ENCODE results near the gene CRTC3.
"Not testable (repeated sequence)": the region's sequence is repeated elsewhere in the genome, so short reads cannot be mapped to it uniquely, and the experiment has no call there.

CRTC3 gene

GRCh38 chr15:90624278-90624981 is 94.7 kb downstream of the CRTC3 start:
- DNase-seq (ENCODE audit: low spot score): no peak

GRCh38 chr15:90625037-90625436 is 95.3 kb downstream of the CRTC3 start:
- no peak for DNase-seq (ENCODE audit: low spot score)

DNA sequence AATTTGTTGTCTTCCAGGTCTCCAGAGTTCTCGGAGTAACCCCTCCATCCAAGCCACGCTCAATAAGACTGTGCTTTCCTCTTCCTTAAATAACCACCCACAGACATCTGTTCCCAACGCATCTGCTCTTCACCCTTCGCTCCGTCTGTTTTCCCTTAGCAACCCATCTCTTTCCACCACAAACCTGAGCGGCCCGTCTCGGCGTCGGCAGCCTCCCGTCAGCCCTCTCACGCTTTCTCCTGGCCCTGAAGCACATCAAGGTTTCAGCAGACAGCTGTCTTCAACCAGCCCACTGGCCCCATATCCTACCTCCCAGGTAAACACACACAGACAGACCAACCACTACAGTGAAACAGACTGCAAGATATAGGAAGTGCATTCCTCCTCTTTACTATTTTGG is 99.5 kb downstream of the CRTC3 start:
- DNase-seq (ENCODE audit: low spot score): no peak

GRCh38 chr15:90633360-90633759 is 103.6 kb downstream of the CRTC3 start:
- DNase-seq (ENCODE audit: low spot score): no peak

DNA sequence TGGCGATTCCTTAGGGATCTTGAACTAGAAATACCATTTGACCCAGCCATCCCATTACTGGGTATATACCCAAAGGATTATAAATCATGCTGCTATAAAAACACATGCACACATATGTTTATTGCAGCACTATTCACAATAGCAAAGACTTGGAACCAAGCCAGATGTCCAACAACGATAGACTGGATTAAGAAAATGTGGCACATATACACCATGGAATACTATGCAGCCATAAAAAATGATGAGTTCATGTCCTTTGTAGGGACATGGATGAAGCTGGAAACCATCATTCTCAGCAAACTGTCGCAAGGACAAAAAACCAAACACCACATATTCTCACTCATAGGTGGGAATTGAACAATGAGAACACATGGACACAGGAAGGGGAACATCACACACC is 107.3 kb downstream of the CRTC3 start:
- DNase-seq (ENCODE audit: low spot score): not testable (repeated sequence)

DNA sequence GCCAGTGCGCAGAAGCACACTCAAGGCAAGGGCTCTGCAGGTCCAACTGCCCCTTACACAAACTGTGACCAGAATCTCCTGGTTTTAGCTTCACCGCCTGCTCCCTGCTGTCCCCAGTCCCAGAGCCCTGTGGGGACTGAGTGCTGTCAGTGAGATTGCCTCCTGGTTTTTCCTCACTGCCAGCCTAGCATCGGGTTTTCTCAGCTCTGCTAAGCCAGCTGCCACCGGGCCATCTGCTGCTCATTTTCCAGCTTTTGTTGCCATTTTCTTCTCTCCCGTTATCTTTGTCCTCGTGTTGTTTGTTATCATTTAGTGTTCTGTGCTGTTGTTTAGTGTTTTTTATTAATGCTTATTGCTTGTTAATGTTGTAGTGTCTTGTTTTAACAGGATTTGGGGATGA is 108.0 kb downstream of the CRTC3 start:
- peak; percentile 92 for DNase-seq (ENCODE audit: low spot score)

GRCh38 chr15:90638201-90638691 is 108.5 kb downstream of the CRTC3 start:
- peak; percentile 75 for DNase-seq (ENCODE audit: low spot score)

- no peak for DNase-seq (ENCODE audit: low spot score)
Measured at GRCh38 chr15:90638963-90639362, 109.2 kb downstream of the CRTC3 start.

DNA sequence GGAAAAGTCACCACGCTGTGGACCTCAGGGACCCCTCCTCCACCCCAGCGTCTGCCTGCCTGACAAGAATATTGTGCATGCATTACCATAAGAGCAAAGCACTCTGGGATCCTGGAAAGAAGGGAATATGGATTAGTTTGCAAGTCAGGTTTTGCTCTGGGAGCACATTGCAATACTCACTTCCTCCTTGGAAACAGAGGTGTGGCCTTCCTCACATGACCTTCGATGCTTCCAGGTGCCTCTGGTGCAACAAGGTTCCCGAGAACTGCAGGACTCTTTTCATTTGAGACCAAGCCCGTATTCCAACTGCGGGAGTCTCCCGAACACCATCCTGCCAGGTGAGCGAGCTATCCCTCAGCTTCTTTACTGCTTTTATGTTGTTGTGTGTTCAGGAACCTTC is 111.1 kb downstream of the CRTC3 start:
- DNase-seq (ENCODE audit: low spot score): no peak

GRCh38 chr15:90641581-90642463 is 112.1 kb downstream of the CRTC3 start:
- DNase-seq (ENCODE audit: low spot score): peak; percentile 47

- no peak for DNase-seq (ENCODE audit: low spot score)
Measured at GRCh38 chr15:90642464-90643300, 113.0 kb downstream of the CRTC3 start.

DNA sequence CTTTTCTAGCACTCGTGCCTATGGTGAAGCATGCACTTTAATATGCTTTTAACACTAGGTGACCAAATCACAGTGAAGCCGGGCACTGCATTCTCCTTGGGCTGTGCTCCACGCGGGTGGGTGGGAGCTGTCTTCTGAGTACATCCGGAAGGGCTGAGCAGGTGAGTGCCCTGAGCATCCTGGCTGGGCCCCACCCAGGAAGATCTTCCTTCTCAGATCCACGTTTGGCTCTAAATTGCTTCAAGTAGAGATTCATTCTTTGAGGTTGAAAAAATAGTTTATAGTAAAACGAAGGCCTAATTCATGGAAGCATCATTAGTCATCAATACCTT is 113.5 kb downstream of the CRTC3 start:
- no peak for DNase-seq (ENCODE audit: low spot score)

DNA sequence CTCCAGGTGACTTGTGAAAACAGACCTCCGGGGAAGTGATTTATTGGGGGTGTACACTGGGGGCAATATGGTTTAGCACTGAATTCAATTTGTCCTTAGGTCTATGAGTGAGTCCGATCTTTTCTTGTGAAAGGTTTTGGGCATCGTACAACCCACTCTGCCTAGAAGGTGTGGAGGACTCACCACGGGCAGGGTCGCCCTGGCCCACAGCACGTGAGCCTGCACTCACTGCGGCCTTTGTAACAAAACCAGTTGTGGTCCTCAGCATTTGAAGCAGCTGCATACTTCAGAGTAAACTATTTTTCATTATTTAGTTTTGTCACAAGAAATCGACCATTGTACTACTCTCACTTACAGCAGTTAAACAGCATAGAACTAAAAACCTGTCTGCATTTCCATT is 114.8 kb downstream of the CRTC3 start:
- no peak for DNase-seq (ENCODE audit: low spot score)

- peak; percentile 84 for DNase-seq (ENCODE audit: low spot score)
Measured at GRCh38 chr15:90644952-90645725, 115.4 kb downstream of the CRTC3 start.

- peak; percentile 63 for DNase-seq (ENCODE audit: low spot score)
Measured at GRCh38 chr15:90645873-90646575, 116.3 kb downstream of the CRTC3 start.

DNA sequence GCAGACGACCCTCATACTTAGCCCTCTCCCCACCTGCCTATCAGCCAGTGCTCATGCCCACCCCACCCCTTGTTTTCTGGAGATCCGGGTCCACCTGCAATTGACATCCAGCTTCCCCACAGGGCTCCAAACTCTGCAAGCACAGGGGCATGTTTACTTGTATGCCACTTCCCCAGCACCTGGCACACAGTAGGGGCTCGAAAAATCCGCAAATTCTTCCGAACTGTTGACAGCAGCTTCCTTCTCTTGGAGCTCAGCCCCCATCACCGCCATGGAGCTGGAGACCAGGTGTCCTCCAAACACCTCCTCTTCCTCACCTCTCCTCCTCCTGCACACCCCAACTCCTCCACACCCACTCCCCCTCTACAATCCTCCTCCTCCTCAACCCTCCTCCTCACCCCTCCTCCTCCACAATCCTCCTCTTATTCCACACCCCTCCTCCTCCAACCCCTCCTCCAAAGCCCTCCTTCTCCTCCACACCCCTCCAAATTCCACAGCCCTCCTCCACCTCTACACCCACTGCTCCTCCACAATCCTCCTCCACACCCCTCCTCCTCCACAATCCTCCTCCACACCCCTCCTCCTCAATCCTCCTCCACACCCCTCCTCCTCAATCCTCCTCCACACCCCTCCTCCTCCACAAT is 117.1 kb downstream of the CRTC3 start:
- DNase-seq (ENCODE audit: low spot score): no peak

DNA sequence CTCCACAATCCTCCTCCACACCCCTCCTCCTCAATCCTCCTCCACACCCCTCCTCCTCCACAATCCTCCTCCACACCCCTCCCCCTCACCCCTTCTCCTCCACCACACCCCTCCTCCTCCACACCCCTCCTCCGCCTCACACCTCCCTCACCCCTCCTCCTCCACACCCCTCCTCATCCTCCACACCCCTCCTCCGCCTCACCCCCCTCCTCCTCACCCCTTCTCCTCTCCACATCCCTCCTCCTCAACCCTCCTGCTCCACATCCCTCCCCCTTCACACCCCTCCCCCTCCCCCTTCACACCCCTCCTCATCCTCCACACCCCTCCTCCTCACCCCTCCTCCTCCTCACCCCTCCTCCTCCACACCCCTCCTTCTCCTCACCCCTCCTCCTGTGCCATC is 117.6 kb downstream of the CRTC3 start:
- DNase-seq (ENCODE audit: low spot score): no peak

- DNase-seq (ENCODE audit: low spot score): peak; percentile 80
Measured at GRCh38 chr15:90648137-90649070, 118.7 kb downstream of the CRTC3 start.

All from cerebellar cortex (tissue), 1 donor.